8988T (cell line): Measurements from ENCODE around the gene TBX15.

Source experiments
- DNase-seq: peaks from one replicate; pipeline ENCODE4 v3.0.0; 2011

TBX15 gene

GRCh38 chr1:119001181-119002027, 13.3 kb upstream of the TBX15 start:
- DNase-seq = no peak

GRCh38 chr1:119000371-119001180, 12.4 kb upstream of the TBX15 start:
- no peak for DNase-seq

GRCh38 chr1:118999348-119000071, 11.4 kb upstream of the TBX15 start:
- no peak for DNase-seq

- DNase-seq = no peak
Observed at GRCh38 chr1:118998171-118998570, 10.0 kb upstream of the TBX15 start.

GRCh38 chr1:118997225-118997624, 9.1 kb upstream of the TBX15 start:
- DNase-seq = no peak

- no peak for DNase-seq
Observed at GRCh38 chr1:118995312-118996016, 7.3 kb upstream of the TBX15 start.

GRCh38 chr1:118993700-118994026, 5.5 kb upstream of the TBX15 start:
- DNase-seq = no peak

GRCh38 chr1:118992868-118993699, 4.9 kb upstream of the TBX15 start:
- DNase-seq = no peak

GRCh38 chr1:118992237-118992825, 4.2 kb upstream of the TBX15 start:
- DNase-seq = no peak

- DNase-seq = no peak
Observed at GRCh38 chr1:118991448-118991847, 3.3 kb upstream of the TBX15 start.

- DNase-seq = no peak
Observed at GRCh38 chr1:118990513-118991152, 2.5 kb upstream of the TBX15 start.

GRCh38 chr1:118989878-118990378, 1.8 kb upstream of the TBX15 start:
- DNase-seq = no peak

- no peak for DNase-seq
Observed at GRCh38 chr1:118989006-118989815, 1.1 kb upstream of the TBX15 start.

- no peak for DNase-seq
Observed at GRCh38 chr1:118987468-118988185, 516 bp downstream of the TBX15 start.

GRCh38 chr1:118986555-118987467, 1.3 kb downstream of the TBX15 start:
- no peak for DNase-seq

- DNase-seq = no peak
Observed at GRCh38 chr1:118985640-118986554, 2.2 kb downstream of the TBX15 start.
